ENCODE measurements around the gene DCTN3. TPM values are rescaled to one million over a fixed set of nuclear protein-coding genes. Genes with fewer than 3 reads are reported as not detected.

The DCTN3 gene
- total and polyA plus RNA-seq, 12 donors, result 30.5 to 143 (median 127) TPM

- Histone ChIP-seq H3K4me1 (peaks cover 12 to 65% (median 46%) of the 10 kb centered on the region in 9 donors), H3K36me3 (peaks cover 0 to 46% (median 13%) of the 10 kb centered on the region in 9 donors), H3K9me3 (no peaks in the 10 kb centered on the region), H3K4me3 (peak overlapping the region in 8 of 10 donors; percentile 31 to 66 (median 56)), H3K27me3 (no peaks in the 10 kb centered on the region), H3K27ac (peak overlapping the region in 9 of 10 donors; percentile 70 to 93 (median 85))
- intact Hi-C loops (cut with DNase I), result no loop called here
- WGBS, 2 donors, result 21 to 32% methylated on average over 10 to 11 of the region's 11 CpGs
- DNase-seq, result no peak
- ATAC-seq, result peak in 7 of 8 donors; percentile 2 to 15 (median 8)
- TF ChIP-seq, protein P1, sequence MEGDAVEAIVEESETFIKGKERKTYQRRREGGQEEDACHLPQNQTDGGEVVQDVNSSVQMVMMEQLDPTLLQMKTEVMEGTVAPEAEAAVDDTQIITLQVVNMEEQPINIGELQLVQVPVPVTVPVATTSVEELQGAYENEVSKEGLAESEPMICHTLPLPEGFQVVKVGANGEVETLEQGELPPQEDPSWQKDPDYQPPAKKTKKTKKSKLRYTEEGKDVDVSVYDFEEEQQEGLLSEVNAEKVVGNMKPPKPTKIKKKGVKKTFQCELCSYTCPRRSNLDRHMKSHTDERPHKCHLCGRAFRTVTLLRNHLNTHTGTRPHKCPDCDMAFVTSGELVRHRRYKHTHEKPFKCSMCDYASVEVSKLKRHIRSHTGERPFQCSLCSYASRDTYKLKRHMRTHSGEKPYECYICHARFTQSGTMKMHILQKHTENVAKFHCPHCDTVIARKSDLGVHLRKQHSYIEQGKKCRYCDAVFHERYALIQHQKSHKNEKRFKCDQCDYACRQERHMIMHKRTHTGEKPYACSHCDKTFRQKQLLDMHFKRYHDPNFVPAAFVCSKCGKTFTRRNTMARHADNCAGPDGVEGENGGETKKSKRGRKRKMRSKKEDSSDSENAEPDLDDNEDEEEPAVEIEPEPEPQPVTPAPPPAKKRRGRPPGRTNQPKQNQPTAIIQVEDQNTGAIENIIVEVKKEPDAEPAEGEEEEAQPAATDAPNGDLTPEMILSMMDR (IDR thresholded peaks at IDR 0.05), result no peak
Observed at GRCh38 chr9:34653151-34654072, 33.1 kb upstream of the DCTN3 start.

DNA sequence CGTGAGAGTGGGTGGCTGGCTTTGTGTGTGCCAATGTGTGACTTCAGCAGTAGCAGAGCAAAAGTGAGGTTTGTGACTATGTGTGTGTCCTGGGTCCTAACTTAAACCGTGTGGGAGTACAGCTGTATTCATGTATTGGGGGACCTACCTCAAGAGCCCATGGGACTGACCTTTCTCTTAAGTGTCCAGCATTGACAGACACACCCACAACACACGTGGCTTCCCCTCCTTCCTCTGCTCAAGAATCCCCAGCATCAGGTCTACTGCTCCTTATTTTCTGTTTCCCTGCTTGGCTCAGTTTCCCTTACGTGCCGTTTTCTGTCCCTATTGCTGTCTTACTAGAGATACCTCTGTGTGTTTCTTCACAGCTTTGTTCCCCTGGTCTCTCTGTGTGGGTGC, 32.3 kb upstream of the DCTN3 start:
- Histone ChIP-seq H3K4me3 (peak overlapping the region in 9 of 10 donors; percentile 30 to 66 (median 55)), H3K9me3 (no peaks in the 10 kb centered on the region), H3K27ac (peak overlapping the region in 9 of 10 donors; percentile 70 to 93 (median 85)), H3K4me1 (peaks cover 12 to 73% (median 53%) of the 10 kb centered on the region in 9 donors), H3K27me3 (no peaks in the 10 kb centered on the region), H3K36me3 (peaks cover 0 to 42% (median 13%) of the 10 kb centered on the region in 9 donors)
- ATAC-seq, result no peak
- no peak for DNase-seq
- intact Hi-C loops (cut with DNase I), result no loop called here
- TF ChIP-seq, protein P1 (IDR thresholded peaks at IDR 0.05), result no peak
- WGBS, 2 donors, result 8 to 19% methylated on average over 5 of the region's 5 CpGs

DNA sequence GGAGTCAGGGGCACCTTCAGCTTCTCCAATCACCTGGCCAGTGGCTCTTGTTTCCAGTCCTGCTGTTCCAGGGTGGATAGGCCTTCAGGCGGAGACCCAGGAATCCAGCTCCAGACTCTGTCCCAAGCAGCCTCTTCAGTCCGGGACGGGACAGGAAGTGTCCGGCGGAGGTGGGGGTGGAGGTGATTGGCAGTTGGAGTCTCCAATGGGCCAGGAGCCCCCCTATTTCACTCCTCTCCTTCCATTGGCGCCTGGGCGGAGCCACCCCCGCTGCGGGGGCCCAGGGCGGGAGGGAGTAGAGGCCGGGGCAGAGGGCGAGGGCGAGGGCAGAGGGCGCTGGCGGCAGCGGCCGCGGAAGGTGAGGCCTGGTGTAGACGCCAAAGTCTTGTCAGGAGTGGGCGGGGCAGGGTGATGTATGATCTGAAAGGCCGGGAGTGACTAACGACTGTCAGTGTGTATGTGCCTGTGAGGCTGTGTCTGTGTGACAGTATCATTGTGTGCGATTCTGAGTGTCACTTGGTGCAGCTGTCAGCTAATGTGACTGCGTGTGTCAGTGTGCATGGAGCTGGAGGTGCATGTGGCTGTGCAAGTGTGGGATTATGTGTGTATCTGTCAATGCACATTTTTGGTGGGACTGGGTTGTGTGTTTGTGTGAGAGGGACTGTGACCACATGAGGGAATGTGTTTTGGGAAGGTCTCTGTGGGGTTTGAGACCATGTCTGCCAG, 31.7 kb upstream of the DCTN3 start, which contains the start of gene IL11RA:
Gene IL11RA (plus strand): TSS at position 310 of the 726 bp plus-strand sequence. CDS start 3,033 bp downstream, outside the sequence.
- H3K9me3 ChIP-seq, result no peaks in the 10 kb centered on the region
- H3K27me3 ChIP-seq, result no peaks in the 10 kb centered on the region
- H3K36me3 ChIP-seq, result peaks cover 0 to 36% (median 13%) of the 10 kb centered on the region in 9 donors
- H3K4me1 ChIP-seq, result peaks cover 17 to 78% (median 59%) of the 10 kb centered on the region in 9 donors
- peak; percentile 91 to 95 for DNase-seq
- peak; percentile 77 to 89 (median 84) for ATAC-seq
- intact Hi-C loops (cut with DNase I), result no loop called here
- TF ChIP-seq, protein P1 (IDR thresholded peaks at IDR 0.05), result peak in 1 of 9 donors; percentile 19
- peak within 1 kb of the TSS; percentile 18 to 93 (median 82) for H3K27ac ChIP-seq
- peak within 1 kb of the TSS in 9 of 10 donors; percentile 30 to 66 (median 55) for H3K4me3 ChIP-seq
- WGBS, 2 donors, result 2 to 4% methylated on average over 21 to 24 of the region's 24 CpGs

DNA sequence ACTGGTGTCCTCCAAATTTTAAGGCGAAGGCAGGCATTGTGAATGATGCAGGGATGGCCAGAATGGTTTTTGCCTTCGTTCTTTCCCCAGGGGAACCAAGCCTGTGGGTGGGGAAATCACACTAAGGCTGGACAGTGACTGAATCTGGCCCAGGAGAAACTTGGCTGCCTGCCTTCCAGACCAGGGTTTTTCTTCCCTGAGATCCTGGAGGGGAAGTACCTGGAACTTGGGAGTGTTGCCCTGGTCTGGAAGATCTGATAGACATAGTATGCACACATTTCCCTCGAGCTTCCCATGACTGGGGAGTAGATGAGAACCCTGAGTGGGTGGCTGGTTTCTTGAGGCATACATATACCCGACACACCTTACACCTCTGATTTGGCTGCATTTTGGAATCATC, 31.0 kb upstream of the DCTN3 start:
- H3K4me3 ChIP-seq, result peak overlapping the region in 9 of 10 donors; percentile 30 to 66 (median 55)
- TF ChIP-seq, protein P1 (IDR thresholded peaks at IDR 0.05), result no peak
- ATAC-seq (no peak), DNase-seq (no peak)
- H3K27me3 ChIP-seq, result no peaks in the 10 kb centered on the region
- H3K36me3 ChIP-seq, result peaks cover 0 to 31% (median 13%) of the 10 kb centered on the region in 9 donors
- intact Hi-C loops (cut with DNase I), result no loop called here
- WGBS, 2 donors, result 29 to 32% methylated on average over 4 of the region's 4 CpGs
- no peaks in the 10 kb centered on the region for H3K9me3 ChIP-seq
- peaks cover 18 to 76% (median 63%) of the 10 kb centered on the region in 9 donors for H3K4me1 ChIP-seq
- H3K27ac ChIP-seq, result peak overlapping the region; percentile 18 to 93 (median 82)

All from heart right ventricle (tissue), 16 donors.